Urothelium cell line (cell line): ENCODE measurements around the gene STMP1.
"Not testable (repeated sequence)": the region's sequence is repeated elsewhere in the genome, so short reads cannot be mapped to it uniquely, and the experiment has no call there.

ENCODE experiments used
- DNase-seq: peaks from one replicate; pipeline ENCODE4 v3.0.0; 2011; ENCODE audit warnings: low spot score, mixed read lengths
- FAIRE-seq: peaks from 2 replicates; lab custom pipeline; 2011; peaks lifted over from hg19 to GRCh38; lab: Jason Lieb, UNC

STMP1 gene

DNA sequence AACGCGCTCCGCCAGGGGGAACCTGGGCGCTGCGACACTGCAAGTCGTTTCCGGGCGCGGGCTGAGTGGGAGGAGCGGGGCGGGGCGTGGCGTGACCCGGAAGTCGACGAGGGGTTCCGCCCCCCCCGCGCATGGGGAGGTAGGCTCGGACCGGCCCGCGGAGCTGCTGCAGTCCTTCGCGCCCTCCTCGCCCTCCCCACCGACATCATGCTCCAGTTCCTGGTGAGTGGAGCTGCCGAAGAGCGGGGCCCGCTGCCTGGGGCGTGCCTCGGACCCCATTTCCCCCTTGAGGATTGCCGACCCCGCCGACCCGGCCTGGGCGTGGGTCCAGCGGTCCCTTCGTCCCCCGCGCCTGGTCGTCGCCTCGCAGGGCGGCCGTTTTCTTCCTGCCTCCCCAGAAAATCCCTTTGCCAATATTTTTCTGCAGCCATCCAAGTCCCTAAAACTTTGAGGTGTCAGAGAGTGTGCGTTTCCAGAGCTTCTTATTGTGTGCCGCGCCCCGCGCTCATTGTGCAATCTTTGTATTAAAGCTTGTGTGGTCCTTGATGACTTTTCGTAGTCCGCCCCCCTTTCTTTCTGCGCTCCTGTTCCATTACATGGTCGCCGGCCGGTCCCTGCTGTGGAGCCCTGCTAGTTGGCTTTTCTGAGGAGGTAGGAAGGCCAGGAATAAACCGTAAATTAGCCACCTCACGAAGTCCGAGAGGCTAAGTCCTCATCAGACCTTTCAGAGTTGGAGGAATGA lies at the start of gene STMP1:
STMP1 (plus strand) TSS at position 142 of the 742 bp plus-strand sequence.
- FAIRE-seq, result no peak
- peak; percentile 91 for DNase-seq

DNA sequence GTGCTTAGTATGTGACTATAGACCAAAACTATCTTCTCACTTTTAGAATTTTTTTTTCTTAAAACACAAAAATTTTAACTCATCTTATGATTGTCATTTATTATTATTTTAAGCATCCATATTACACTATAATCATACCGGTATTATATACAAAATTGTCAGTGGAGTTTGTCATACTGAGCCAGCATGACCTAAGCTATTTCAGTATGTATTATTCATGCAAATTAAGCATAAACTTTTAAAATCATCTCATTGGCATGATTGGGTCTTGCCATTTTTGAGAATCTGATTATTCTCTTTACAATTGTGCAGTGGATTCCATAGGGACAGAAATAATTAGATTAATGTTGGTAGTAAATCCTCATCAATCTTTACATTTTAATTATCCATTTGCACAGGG lies 46.2 kb upstream of the STMP1 start:
- DNase-seq, result no peak
- no peak for FAIRE-seq

DNA sequence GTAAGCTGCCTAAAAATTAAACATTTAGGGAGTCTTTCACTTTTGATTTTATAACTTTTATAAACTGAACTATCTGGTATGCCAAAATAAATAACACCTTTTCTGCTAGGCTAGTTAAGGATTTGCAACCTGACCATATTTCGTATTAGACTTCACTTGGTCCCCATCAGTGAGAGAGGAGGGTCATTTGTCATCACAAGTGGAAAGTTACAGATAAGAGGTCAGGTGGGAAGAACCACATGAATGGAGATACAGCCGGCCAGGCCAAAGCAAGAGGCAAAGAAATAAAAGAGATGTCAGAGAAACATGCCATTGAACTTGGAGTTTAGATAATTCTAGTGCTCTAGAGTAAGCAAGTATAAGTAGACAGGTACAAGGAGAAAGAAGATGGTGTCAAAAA lies 44.5 kb upstream of the STMP1 start:
- FAIRE-seq, result no peak
- no peak for DNase-seq

DNA sequence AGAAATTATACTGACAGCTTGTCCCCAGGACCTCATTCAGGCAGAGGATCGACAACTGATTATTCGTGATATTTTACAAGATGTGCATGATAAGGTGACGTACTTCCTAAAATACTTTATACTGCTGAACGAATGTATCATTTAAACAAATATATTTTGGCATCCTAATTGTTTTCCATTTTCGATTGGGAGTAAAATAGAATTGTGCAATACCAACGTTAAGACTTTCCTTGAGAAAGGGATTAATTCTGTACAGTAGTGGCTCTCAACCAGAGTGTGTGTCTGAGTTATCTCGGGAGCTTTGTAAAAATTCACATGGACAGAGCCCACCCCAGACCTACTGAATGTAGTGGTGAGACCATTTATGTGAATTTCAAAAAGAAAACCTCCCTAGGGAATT lies 43.8 kb upstream of the STMP1 start:
- no peak for DNase-seq
- no peak for FAIRE-seq

DNA sequence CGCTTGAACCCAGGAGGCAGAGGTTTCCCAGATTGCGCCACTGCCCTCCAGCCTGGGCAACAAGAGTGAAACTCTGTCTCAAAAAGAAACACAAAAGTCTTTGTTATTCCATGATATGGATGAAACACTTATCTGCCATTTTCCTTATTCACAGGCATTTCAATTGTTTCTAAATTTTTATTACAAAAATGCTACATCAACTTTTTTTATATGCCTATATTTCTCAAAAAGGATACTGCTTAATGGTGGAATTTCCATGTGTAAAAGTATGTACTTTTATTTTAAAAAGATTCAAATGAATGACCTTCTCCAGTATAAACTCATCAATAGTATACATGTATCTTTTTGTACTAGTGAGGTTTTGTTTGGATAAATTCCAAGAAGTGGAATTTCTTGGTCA lies 41.9 kb upstream of the STMP1 start:
- no peak for FAIRE-seq

DNA sequence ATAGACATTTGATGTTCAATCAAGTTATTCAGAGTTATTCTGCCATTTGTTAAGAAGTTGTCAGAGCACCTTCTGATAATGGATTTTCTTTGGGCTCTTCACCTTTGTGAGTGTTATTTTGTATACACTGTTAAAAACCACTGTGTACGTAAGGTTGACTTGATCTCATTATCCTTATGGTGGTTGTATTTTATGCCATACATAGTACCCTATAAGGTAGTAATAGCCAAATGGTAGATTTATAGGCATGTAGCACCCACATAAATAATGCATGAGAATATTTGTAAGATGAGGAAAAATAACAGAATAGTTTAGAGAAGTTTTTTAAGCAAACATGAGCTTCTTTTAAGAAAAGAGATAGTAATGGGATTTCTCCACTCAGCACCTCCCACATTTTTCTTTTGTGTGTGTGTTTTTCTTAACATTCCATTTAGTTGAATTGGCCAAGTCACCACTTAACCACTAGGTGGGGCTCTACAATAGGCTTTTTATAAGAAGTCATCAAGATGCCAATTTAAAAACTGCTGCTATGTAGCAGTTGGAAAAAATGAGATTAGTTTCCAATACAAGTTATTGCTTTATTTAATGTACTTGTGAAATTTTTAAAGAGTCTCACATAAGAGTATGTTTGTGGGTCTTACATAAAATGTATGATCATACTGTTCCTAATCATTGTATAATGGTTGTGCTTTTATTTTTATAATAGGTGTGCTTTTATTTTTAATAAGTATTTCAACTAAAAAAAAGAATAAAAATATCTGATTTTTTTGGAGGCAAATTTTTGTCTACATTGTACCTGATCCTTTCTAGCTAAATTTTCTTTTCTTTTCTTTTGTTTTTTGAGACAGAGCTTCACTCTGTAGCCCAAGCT lies 41.1 kb upstream of the STMP1 start:
- FAIRE-seq (no peak), DNase-seq (peak; percentile 40)

More for the DNA sequence above, 41.9 kb upstream of the STMP1 start:
- DNase-seq, result no peak

DNA sequence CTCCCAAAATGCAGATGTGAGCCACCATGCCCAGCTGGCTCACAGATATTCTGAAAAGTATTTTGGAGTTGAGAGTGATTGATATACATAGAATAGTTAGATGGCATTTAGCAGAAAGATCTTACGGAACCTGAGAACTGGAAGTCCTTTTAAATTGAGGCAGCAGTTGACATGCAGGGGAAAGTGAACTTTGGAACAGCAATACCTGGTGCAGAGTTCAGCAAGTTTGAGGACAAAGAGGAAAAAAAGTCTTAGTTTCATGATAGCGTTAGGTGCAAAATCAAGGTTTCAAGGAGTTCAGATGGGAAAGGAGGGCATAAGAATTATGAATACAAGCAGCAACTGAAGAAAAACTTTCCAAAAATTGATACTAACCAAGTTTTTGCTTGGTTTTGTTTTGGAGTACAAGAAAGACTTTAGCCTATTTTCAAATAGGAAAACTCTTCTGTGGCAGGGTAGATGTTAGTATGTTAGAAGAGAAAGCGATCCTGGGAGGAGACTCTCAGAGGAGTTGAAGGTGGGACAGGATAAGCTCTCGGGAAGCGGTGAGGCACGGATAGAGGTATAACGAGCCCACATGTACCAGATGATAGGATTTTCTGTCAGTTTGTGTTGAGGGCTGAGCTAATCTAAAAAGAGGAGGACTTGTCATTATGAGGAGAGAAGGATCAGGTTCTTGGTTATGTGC lies 28.0 kb upstream of the STMP1 start:
- FAIRE-seq (no peak), DNase-seq (no peak)

DNA sequence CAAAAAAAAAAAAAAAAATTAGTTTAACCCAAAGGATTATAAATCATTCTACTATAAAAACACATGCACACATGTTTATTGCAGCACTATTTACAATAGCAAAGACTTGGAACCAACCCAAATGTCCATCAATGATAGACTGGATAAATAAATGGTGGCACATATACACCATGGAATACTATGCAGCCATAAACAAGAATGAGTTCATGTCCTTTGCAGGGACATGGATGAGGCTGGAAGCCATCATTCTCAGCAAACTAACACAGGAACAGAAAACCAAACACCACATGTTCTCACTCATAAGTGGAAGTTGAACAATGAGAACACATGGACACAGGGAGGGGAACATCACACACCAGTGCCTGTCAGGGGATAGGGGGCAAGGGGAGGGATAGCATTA lies 22.6 kb upstream of the STMP1 start:
- not testable (repeated sequence) for FAIRE-seq, DNase-seq

DNA sequence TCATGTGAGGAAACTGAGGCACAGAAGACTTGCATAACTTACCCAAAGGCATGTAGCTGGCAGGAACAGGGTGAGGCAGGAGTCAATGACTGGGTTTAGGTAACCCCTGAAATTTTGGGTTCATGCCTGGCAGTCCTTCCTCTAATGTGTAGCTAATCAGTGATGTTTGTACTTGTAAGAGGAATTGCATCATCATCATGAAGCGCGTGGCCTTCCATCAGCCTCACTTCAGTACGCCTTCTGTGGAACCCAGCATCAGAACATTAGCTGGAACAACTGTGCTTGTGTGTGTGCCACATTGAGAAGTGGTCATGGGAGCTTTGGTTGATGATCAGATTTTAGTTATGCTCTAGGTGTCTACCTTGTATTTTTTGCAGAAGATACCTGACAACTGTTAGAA lies 18.2 kb upstream of the STMP1 start:
- no peak for FAIRE-seq
- no peak for DNase-seq

DNA sequence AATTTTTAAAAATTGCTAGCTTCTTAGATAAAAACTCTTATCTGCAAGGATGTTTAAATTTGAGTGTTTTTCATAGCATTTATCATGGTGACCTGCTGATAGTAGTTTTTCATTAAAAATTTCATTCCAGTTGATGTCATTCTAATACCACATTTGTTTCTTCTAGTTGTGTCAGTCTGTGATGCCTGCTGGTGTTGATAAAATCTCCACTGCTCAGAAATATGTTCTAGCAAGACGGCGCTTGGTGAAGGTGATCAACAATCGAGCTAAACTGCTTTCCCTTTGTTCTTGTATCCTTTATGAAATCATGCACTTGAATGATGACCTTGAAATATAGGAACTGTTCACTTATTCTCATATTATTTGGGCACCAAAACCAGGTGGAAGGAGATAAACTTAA lies 17.6 kb upstream of the STMP1 start:
- no peak for FAIRE-seq

DNA sequence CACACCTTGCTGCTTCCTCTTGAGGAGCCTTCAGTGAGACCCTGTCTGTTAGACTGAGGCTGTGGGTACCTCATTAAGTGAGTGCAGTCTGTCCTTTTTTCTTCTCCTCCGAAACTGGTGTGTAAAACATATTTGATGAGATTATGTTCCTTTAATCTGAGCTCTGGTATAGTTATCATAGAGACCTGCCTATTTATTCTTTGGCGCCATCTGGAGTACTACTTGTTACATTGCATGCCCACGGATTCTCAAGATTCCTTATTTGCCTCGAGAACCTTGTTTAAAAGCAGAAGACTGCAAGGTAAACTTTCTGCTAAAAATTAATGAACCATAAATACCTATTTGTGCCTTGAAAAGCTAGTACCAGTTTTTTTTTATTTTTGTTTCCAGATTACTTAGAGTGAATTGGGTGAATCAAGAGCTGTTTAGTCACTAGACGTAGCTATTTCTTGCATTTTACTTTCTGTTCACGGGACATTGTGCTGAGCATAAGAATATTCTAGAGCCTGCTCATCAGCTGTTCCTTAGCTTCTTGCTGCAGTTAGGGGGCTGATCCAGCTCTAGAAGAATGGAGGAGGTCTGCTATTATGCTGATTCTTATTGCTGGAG lies 16.9 kb upstream of the STMP1 start:
- DNase-seq (peak; percentile 12), FAIRE-seq (no peak)

More for the DNA sequence above, 17.6 kb upstream of the STMP1 start:
- no peak for DNase-seq

DNA sequence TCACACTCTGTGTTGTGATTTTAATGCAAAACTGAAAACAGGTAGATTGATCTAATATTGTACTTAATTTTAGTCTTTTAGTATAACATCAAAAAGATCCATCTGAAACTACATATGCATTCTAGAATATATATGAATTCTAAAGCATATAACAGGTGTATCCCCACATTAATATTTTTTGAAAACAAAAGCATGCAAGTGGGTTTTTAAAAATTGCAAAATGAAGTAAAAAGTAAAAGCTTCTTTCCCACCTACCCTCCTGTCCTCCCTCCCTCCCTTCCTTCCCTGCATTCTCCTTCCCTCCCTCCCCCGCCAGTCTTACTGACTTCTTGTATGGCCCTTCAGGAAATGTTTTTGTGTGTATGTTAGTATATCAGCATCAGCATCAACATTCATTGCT lies 14.6 kb upstream of the STMP1 start:
- no peak for DNase-seq
- FAIRE-seq, result no peak

DNA sequence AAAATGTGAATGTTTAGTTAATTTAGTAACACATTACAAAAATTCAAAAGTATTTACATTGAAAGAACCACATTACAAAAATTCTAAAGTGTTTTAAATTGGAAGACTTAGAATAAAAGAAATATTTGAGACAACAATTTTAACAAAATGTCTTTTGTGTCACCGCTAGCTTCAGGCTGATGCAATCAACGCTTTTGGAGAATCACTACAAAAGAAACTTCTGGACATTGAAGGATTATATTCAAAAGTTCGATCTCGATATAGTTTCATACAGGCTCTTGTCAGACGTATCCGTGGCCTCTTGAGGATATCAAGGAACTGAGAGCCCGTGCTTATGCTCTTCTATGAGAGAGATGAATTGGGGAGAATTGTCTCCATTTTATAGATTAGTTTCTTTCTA lies 14.1 kb upstream of the STMP1 start:
- DNase-seq (no peak), FAIRE-seq (no peak)

DNA sequence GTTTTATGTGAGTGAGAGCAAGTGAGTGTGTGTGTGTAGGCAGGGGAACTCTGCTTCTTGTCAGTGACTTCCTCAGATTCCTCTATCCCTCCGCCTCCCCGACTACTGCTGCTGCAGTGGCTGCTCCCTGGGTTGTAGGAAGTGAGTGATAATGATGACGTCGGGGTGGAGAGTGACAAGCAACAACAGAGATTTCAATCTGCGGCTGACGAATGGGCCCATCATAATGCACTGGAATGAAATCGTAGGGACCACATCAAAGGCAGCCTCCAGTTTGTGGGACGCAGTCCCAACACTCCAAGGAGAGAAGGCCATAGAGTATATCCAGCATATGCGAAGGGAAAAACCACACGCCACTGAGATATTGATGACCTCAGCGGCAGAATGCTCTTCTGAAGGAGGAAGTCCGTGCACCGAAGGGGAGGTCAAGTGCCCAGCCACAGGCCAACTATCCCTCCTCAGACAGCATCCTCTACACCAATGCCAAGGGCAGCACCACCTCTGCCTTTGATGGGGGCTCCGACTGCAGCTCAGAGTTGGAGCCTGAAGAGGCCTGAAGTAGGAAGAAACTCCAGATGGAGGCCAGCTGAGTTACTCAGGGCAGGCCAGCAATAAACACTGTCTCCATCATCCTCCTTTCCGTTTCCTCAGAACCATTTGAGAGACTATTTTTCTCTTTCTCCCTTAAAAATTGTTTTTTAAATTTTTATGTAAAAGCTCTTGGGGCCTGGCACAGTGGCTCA lies 11.3 kb upstream of the STMP1 start:
- no peak for DNase-seq
- FAIRE-seq, result no peak

DNA sequence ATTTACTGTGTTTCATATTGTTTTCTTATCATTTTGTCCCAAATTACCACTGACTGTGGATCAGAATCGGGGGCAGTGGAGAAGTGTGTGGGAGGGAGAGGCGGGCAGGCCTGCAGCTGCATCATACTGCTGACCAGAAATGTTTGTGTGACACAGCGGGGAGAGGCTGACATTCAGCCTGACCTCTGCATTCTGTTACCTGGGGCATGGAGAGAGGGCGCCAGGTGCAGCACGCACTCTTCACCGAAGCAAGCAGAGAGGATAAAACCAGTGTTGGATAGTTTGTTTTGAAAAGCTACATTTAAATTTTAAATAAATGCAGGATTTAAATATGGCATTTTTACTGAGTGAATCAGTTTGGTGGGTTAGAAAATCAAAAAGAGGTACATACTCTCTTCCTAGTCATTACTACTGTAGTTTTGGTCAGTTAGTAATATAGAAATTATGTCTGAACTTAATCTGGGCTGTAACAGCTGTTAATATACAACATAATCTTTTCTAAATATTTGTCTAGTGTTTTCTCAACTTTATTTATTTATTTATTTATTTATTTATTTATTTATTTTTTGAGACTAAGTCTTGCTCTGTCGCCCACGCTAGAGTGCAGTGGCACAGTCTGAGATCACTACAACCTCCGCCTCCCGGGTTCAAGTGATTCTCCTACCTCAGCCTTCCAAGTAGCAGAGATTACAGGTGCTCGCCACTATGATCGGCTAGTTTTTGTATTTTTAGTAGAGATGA lies 8.8 kb upstream of the STMP1 start:
- FAIRE-seq (no peak), DNase-seq (no peak)

DNA sequence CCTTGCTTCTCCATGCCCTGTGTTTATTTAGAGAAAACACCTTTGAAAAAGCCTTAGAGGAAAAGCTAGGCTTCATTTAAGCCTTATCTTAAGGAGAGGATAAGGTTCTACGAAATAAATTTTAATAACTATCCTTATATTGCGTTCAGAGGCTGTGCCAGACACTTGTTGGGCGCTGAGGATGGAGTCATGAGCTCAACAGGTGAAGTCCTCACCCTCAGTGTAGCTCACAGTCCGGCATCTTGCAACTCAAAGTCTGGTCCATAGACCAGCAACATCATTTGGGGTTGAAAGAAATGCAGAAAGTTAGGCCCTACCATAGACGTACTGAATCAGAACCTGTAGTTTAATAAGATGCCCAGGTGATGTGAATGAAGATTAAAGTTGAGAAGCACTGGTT lies 3.8 kb upstream of the STMP1 start:
- no peak for DNase-seq
- FAIRE-seq, result no peak

DNA sequence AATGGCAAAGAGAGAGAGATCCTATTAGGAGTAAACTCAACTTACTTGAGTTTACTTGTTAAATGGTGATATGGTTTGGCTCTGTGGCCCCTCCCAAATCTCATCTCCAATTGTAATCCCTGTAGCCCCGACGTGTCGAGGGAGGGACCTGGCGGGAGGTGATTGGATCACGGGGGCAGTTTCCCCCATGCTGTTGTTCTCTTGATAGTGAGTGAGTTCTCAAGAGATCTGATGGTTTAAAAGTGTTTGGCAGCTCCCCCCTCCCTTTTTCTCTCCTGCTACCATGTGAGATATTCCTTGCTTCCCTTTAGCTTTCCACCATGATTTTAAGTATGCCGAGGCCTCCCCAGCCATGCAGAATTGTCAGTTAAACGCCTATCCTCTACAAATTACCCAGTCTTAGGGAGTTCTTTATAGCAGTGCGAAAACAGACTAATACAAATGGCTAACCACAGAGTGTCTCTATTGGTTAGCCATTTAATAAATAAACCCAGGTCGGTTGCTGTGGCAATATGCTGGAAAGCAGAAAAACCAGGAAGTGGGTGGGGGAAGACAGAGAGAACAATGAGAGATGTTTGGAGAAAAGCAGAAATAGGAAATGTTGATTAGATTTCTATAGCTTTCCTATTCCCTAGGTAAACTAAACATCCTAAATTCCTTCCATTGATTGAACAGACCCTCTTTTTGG lies 3.0 kb upstream of the STMP1 start:
- no peak for FAIRE-seq
- DNase-seq, result no peak

DNA sequence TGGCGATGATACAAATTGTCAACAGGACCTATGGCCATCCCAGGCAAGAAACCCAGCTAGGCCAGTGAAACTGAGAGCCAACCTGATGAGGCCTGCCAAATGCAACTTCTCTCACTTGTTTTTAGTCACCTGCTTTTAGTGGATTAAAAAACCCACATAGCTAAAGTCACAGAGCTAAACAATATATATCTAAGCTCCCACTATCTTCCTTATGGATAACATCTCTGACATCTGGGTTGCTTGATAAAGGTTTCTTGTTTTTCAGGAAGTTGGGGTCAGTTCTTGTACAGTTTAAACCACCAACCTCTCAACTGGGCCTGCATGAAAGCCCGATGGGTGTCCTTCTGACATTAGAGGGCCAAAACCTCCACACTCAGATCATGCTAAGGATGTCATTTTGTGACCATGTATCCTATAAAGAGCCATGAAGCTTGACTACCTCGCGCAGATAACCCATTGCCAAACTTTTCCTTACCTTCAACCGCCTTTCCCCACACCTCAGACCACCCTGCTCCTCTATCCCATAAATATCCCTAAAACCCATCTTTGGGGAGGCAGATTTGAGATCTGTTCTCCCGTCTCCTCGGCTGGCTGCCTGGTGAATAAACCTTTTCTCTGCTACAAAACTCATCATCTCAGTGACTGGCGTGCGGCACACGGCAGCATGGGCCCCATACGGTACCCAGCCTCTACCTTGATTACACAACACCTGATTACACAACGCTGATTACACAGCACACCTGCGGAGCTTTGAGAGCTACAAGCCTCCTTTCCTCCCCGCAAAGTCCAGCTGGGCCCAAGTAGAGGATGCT lies 797 bp upstream of the STMP1 start:
- no peak for DNase-seq

DNA sequence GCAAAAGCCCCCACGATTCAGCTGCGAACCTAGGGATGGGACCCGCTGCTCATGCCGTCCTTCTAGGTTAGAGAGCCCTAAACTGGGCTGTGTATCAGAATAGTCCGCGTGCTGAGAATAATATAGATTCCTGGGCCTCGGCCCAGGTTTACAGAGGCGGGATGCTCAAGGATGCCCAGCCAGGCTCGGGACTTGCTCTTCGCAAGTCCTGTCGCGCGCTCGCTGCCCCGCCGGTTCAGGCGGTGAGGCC lies 266 bp upstream of the STMP1 start:
- DNase-seq (no peak), FAIRE-seq (no peak)

More for the DNA sequence above, 797 bp upstream of the STMP1 start:
- FAIRE-seq, result no peak
